OCI-M2 (cell line): ENCODE measurements around the gene GIPC1.

ENCODE experiments used
- DNase-seq: peaks from one replicate; lab custom pipeline; 2025; ENCODE audit not compliant: unreplicated experiment; lab: John Stamatoyannopoulos, UW

The GIPC1 gene

GRCh38 chr19:14439014-14439413, 56.9 kb downstream of the GIPC1 start:
- DNase-seq, result no peak

- DNase-seq, result no peak
Observed at GRCh38 chr19:14437578-14438140, 58.3 kb downstream of the GIPC1 start.

- no peak for DNase-seq
Observed at GRCh38 chr19:14435320-14436050, 60.4 kb downstream of the GIPC1 start.

GRCh38 chr19:14434543-14435319, 61.2 kb downstream of the GIPC1 start:
- DNase-seq, result no peak

- no peak for DNase-seq
Observed at GRCh38 chr19:14433554-14434501, 62.1 kb downstream of the GIPC1 start.

GRCh38 chr19:14432791-14433553, 63.0 kb downstream of the GIPC1 start, which contains the start of gene PKN1:
PKN1 (plus strand) TSS chr19:14433306; CDS start chr19:14433522, 216 bp downstream.
- DNase-seq, result no peak

GRCh38 chr19:14430712-14431111, 65.2 kb downstream of the GIPC1 start:
- no peak for DNase-seq

- DNase-seq, result no peak
Observed at GRCh38 chr19:14428882-14429416, 67.0 kb downstream of the GIPC1 start.
